ENCODE data around the gene PFN1. TPM values are rescaled to one million over a fixed set of nuclear protein-coding genes. Genes with fewer than 3 reads are reported as not detected.

PFN1 gene
- total and polyA plus RNA-seq, 10 of the 15 experiments (the other 5 are each of a cell fraction or from before 2014, with no cell fraction given) = 154 to 3,892 (median 1,918) TPM

GRCh38 chr17:4987767-4988567 is 39.6 kb upstream of the PFN1 start:
- no peak for DNase-seq (ENCODE audit: low read depth, low spot score)
- peaks cover 16% of the 10 kb centered on the region for H3K4me1 ChIP-seq (ENCODE audit: control insufficient read depth, insufficient read depth, low read length)
- peak; percentile 44 for ATAC-seq
- intact Hi-C loops (cut with micrococcal nuclease; ENCODE audit: unreplicated experiment) (no loop called here), in situ Hi-C loops (cut with MboI) (no loop called here)
- no peak for FAIRE-seq
- peak overlapping the region; percentile 74 for H3K4me3 ChIP-seq
- H3K27ac ChIP-seq (ENCODE audit: control insufficient read depth, insufficient read depth) = peak overlapping the region; percentile 90
- peaks cover 25% of the 10 kb centered on the region for H3K79me2 ChIP-seq (ENCODE audit: control insufficient read depth, insufficient read depth, low read length)
- ChIA-PET CTCF (interaction anchor here (0.9 to 2.9 kb wide), 12 partner anchors 9 to 123 kb away, joined by 3 to 19 read pairs (median 5); partner anchors contain the start of gene SPAG7), POLR2A (interaction anchor here (0.6 to 2.3 kb wide), 10 partner anchors 10 to 189 kb away, joined by 3 to 22 read pairs (median 6); partner anchors contain the start of genes INCA1, KIF1C, PFN1 and RNF167), SMC1A (ENCODE audit: uncharacterized antibody, unreplicated experiment) (interaction anchor here (0.6 to 2.8 kb wide), 11 partner anchors 9 to 79 kb away, joined by 3 to 13 read pairs (median 4); partner anchors contain the start of genes INCA1, KIF1C, RNF167 and SLC25A11), RAD21 (ENCODE audit: unreplicated experiment) (interaction anchor here (1.2 to 3.7 kb wide), 9 partner anchors 10 to 250 kb away, joined by 3 to 15 read pairs (median 4); partner anchors contain the start of genes INCA1, KIF1C, RNF167 and SLC25A11)
- WGBS (ENCODE audit: insufficient coverage, insufficient replicate concordance, low lambda C conversion rate, missing lambda C conversion rate) = under 1% methylated on average over 30 of the region's 30 CpGs
- H3K9me3 ChIP-seq (replicated peaks; ENCODE audit: control insufficient read depth, insufficient read depth, low read length) = no peaks in the 10 kb centered on the region
- TSS peak; percentile 90 for BruUV-seq (replicated peaks)
- no peaks in the 10 kb centered on the region for H4K20me1 ChIP-seq (ENCODE audit: control insufficient read depth, insufficient read depth)
- H3K4me2 ChIP-seq (ENCODE audit: control insufficient read depth, insufficient read depth) = peak overlapping the region; percentile 99
- H3K36me3 ChIP-seq (ENCODE audit: control insufficient read depth in 2 of 2, insufficient read depth in 2 of 2, low read length in 1 of 2) = no peaks in the 10 kb centered on the region
- H2AFZ ChIP-seq (ENCODE audit: control insufficient read depth, low read depth, low read length) = peak overlapping the region; percentile 90
- peak overlapping the region; percentile 96 for H3K9ac ChIP-seq (ENCODE audit: control insufficient read depth, insufficient read depth, low read length)
- H3K27me3 ChIP-seq (replicated peaks in 1 of 2; ENCODE audit: control insufficient read depth in 2 of 2, insufficient read depth in 2 of 2, low read length in 1 of 2) = no peaks in the 10 kb centered on the region
- TF ChIP-seq ZNF274 (IDR thresholded peaks at IDR 0.05; ENCODE audit: insufficient read depth, insufficient read length) = no peak
- peak; percentile 64 for TF ChIP-seq POLR2A (IDR thresholded peaks at IDR 0.05; ENCODE audit: low read depth, low read length)
- TF ChIP-seq ETV6 (conservative IDR thresholded peaks at IDR 0.05 in 1 of 2, IDR thresholded peaks at IDR 0.05 in 1 of 2; ENCODE audit: borderline replicate concordance in 1 of 2, low read depth in 1 of 2) = no peak
- TF ChIP-seq SMAD1 (IDR thresholded peaks at IDR 0.05; ENCODE audit: low read depth, partially characterized antibody) = no peak
- no peak for TF ChIP-seq USF2 (IDR thresholded peaks at IDR 0.05; ENCODE audit: borderline replicate concordance, low read depth, low read length)
- no peak for TF ChIP-seq RELA (IDR thresholded peaks at IDR 0.05; ENCODE audit: borderline replicate concordance, partially characterized antibody)
- 0 out of 2 replicates have a peak, but pooled peaks have one; percentile 6 for TF ChIP-seq POLR2AphosphoS2 (IDR thresholded peaks at IDR 0.05; ENCODE audit: low read depth, low read length)
- TF ChIP-seq MAX (IDR thresholded peaks at IDR 0.05; ENCODE audit: low read depth, low read length) = peak; percentile 1; the same call in 1 of the 2 replicates
- TF ChIP-seq HDAC2 (IDR thresholded peaks at IDR 0.05) = no peak
- no peak for TF ChIP-seq CBX5 (IDR thresholded peaks at IDR 0.05; ENCODE audit: low read depth)
- TF ChIP-seq ZSCAN29 (IDR thresholded peaks at IDR 0.05) = no peak
- no peak for TF ChIP-seq GATAD2B (conservative IDR thresholded peaks at IDR 0.05; ENCODE audit: low read depth)
- no peak for TF ChIP-seq ELK1 (IDR thresholded peaks at IDR 0.05; ENCODE audit: low read depth, low read length)
- no peak for TF ChIP-seq RFX5 (IDR thresholded peaks at IDR 0.05; ENCODE audit: low read depth, low read length)
- TF ChIP-seq E4F1 (IDR thresholded peaks at IDR 0.05; ENCODE audit: borderline replicate concordance, partially characterized antibody) = no peak
- TF ChIP-seq SP1 (IDR thresholded peaks at IDR 0.05; ENCODE audit: low read depth, low read length) = no peak
- TF ChIP-seq SIX5 (IDR thresholded peaks at IDR 0.05; ENCODE audit: low read depth, low read length, severe bottlenecking) = no peak
- no peak for TF ChIP-seq FOXM1 (IDR thresholded peaks at IDR 0.05; ENCODE audit: low read depth, low read length)

Data from GM12878 (cell line).